HS-5 (cell line): Measurements from ENCODE around the gene C16orf90.
"Not testable (repeated sequence)": the region's sequence is repeated elsewhere in the genome, so short reads cannot be mapped to it uniquely, and the experiment has no call there.

ENCODE experiments used
- DNase-seq: peaks from one replicate; pipeline ENCODE4 v3.0.0-alpha.2; 2012; ENCODE audit warnings: low read depth

C16orf90 gene

GRCh38 chr16:3495176-3495575 is at the start of gene C16orf90:
TSS of gene C16orf90 (minus strand) at chr16:3495489. CDS start at chr16:3495421, 68 bp downstream.
- no peak for DNase-seq

DNA sequence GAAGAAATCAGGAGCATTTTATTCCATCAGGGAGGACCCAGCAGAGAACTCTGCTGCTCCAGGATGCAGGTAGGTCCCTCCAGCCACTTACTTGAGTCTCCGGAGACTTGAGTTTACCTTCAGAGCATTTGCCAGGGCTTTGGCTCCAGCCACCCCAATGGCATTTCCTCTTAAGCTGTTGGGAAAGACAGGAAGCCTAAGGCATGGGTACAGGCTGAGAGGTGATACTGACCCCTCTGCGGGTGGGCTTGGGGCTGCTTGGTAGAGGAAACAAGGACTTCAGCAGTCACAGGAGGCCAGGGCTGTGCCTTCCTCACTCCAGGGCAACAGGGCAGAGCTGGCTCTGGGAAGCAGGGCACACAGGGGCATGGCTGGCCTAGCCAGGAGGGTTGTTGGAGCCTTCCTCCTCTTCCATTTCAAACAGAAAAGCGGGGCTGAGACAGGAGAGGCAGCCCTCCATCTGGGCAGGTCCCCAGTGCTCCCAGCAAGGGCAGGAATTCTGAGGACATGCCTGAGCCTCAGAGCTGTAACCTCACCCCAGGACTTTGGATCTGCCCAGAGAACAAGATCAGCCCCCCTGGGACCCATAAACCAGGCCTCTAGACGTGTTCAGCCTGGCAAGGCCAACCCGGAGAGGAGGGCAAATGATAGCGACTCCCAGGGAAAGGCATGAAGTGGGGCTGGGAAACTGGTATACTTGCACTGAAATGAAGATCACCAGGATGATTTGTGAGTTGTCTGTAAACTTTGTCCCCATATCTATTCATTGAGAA is 47.5 kb upstream of the C16orf90 start:
- DNase-seq: no peak

- no peak for DNase-seq
Observed at GRCh38 chr16:3541527-3542155, 46.4 kb upstream of the C16orf90 start.

- no peak for DNase-seq
Observed at GRCh38 chr16:3538222-3538621, 42.9 kb upstream of the C16orf90 start.

- DNase-seq: no peak
Observed at GRCh38 chr16:3536851-3537250, 41.6 kb upstream of the C16orf90 start.

DNA sequence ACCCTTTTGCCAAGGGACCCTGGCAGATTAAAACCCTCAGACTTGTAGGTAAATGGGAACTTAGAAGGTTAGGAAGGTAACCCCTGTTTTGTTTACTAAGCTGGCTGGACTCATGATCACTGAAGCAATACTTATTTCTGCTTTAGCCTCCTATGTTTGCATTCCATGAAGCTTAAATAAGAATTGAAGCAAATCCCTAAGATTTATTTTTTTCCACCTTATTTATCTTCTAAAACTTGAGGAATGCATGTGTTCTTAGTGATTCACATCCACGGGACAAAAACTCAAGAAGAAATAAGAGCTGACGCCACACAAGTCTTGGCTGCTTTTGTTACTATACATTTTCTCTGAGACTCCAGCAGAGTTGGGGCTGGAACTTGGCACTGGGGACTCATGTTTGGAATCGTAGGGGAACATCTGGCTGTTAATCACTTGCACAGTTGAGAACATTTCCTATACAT is 41.0 kb upstream of the C16orf90 start:
- no peak for DNase-seq

DNA sequence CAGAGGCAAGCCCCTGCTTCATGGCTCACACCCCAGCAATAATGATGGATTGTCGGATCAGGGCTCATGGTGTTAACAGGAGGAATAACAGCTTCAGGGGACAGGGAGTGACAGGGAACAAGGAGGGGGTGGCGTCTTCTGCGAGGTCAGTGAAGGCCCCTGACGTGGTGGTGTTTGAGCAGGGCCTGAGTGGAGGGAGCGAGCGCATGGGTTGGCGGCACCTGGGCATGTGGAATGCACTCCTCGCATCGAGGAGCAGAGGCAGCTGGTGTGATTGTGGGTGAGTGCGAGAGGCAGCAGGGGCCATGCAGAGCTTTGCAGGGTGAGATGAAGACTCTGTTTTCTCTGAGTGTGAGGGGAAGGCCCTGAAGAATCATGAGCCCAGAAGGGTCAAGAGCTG is 38.8 kb upstream of the C16orf90 start:
- no peak for DNase-seq

DNA sequence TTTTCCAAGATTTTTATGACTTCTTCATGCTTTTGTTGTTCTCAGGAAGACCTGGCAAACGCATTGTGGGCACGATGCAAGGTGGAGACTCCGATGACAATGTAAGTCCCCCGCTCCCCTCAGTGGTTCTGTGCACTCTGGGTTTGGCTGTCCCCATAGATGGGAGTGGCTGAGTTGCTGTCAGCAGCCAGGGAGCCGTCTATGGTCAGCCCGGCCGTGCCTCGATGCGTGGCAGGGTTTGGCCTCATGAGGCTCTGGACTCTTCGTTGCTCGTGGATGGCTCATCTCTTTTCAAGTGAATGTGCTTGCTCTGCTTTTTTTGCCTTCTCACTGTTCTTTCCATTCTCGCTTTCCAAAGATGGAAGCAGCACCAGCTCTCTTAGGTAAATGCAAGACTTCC is 37.5 kb upstream of the C16orf90 start:
- DNase-seq: no peak

DNA sequence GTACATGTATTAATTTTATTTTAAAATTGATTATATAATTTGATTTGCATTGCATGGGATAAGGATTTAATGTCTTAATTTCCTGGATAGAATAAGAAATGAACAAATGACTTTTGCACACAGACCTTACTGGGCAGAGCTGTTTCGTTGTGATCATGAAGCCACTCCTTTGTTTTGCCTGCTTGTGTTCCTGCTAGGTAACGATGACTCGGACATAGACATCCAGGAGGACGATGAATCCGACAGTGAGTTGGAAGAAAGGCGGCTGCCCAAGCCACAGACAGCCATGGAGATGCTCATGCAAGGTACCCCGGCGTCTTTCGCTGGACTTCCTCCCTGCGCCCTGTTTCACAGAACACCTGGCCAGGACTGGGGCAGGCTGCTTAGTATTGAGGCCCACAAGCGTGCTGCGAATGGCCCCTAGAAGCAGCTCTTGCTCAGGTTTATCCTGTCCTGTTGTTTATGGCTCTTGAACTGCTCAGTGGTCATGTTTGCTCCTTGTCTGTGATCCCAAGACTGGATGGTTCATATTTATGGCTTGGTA is 35.2 kb upstream of the C16orf90 start:
- no peak for DNase-seq

- DNase-seq: no peak
Observed at GRCh38 chr16:3529175-3529574, 33.9 kb upstream of the C16orf90 start.

DNA sequence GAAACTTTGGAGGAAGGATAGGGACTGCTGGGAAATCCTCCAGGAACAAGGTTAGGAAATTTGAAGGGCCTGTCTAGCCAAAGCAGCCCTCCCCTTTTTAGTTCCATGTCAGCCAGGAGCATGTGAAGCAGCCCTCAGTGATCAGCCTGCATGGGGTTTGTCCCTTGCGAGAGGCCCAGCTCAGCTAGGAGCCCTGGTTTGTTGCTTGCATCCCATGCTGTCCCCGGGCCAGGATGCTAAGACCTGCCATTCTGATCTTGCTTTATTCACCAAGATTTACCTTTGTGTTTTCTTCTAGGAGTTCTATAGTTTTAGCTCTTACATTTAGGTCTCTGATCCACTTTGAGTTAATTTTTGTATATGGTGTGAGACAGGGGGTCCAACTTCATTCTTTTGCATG is 33.1 kb upstream of the C16orf90 start:
- no peak for DNase-seq

- DNase-seq: not testable (repeated sequence)
Observed at GRCh38 chr16:3527216-3527829, 32.0 kb upstream of the C16orf90 start.

DNA sequence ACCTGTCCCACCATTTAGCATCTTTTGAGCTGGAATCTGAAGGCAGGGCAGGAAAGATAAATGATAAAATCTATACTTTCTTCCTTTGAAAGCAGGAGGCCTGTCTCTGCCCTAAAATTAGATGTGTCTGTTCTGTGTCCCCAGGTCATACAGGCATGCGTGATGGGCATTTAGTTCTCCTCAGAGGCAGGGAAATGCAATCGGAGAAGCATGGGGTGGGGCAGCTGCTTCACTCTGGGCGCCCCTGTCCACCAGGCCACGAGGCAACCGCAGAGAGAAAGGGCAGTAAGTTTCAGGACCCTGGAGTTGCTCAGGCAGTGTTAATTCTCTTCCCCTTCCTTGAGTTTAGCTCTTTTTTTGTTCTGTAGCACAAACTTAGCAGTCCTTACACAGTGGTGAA is 30.7 kb upstream of the C16orf90 start:
- DNase-seq: no peak

GRCh38 chr16:3523281-3523680 is 28.0 kb upstream of the C16orf90 start:
- no peak for DNase-seq

DNA sequence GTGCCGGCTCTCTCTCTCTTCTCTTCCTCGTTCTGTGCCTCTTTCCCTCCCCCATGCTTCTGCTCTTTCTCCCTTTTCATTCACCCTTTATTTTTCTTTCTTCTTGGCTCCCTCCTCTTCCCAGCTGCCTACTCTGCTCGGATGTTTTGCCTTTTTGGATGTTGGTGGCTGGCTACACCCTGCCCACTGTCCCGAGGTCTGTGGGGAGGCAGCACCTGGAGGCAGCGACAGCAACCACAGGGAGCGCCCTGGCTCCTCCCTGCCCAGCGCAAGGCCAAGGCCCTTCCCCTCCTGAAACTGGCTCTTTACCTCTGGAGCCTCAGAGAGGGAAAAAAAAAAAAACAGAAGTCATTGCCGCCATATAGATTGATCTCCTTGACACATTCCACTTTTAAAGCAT is 25.6 kb upstream of the C16orf90 start:
- no peak for DNase-seq

DNA sequence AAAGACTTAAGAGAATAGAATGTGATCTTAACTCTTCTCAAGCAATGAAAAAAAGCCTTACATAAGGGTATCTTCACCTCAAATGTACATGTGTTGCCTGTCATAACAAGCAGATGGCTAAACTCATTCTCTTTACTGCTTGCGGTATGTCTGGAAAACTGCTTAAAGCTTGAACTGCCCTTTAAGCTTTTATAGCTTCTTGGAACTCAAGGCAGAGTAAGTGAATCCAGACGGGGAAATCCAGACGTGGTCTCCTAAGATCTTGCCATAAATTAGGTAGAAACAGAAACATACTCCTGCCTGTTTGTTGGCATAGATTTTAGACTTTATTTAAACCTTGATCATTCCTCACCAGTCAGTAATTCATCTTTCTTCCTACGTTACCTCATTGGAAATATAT is 25.1 kb upstream of the C16orf90 start:
- no peak for DNase-seq

DNA sequence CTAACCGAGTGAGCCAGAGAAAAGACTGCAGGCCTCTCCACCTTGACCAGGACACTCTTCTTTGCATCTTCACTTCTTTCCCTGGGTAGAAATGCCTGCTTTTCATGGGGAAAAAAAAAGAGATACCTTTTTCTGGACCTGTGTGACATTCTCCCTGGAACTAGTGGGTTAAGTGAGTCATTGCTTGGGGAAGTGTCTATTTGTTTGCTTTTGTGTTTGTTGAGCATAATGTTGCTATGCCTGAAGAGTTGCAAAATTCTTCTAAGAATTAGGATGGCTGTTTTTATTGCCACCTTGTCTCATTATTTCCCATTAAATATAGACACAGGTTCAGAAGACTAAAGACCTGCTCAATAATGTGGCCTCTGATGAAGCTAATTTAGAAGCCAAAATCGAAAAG is 24.3 kb upstream of the C16orf90 start:
- DNase-seq: no peak

DNA sequence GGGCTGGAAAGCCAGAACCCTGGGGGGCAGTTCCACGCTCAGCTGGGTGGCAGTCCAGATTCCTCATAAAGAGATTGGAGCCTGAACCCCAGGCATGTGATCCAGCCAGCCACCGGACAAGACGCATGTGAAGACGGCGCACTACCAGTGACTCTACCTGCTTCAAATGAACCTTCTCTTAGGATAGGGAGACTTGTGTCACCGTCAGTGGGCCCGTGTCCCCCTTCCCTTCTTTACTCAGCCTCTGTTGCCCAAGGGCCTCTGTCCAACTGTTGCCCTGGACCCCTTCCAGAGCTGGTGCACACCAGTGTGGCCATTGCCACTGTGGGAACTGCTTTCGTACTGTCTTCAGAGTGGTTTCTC is 23.7 kb upstream of the C16orf90 start:
- no peak for DNase-seq

DNA sequence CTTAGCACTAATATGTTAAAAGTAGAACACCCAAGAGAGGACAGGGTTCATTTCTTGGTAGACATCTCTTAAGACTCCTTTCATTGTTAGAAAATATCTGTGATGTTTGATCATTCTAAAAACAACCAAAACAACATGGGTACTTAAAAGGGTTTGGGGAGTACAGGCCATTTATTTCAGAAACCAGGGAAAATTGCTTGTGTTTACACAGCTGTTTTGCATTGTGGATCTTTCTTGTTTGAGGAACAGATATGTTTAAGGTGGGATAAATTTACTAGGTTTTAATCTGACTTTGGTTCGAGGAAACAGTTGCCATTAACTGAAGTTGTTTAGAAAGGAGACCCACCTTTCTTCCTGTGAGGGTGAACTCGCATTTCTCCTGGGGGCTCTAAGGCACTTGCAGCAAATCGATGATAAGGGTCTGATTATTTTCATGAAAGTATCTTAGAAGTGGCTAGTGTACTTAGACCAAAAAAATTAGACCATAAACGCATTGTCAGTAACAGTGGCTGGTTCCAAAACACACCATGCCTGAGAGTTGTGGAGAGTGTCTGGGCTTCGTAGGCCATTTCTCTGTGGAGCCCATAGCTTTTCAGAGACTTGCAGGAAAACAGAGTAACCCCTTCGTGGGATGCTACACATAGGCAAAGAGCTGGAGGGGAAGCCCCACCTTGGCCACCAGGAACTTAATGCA is 23.1 kb upstream of the C16orf90 start:
- DNase-seq: no peak

DNA sequence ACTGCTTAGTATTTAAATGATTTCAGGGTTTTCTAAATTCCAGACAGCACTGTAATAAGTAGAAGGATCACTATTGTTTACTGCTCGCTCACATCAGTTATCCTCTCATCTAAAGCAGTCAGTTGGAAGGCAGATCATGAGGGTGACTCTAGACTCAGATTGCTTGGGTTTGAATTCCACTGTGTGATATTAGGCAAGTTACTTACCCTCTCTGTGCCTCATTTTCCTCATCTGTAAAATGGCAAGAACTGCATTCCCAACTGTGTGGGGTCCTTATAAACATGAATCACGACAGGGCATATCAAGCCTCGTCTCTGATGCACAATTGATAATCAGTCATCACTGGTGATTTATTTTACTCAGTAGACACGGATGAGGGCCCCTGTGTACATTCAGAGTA is 20.6 kb upstream of the C16orf90 start:
- DNase-seq: no peak

- DNase-seq: peak; percentile 70
Observed at GRCh38 chr16:3514621-3515020, 19.3 kb upstream of the C16orf90 start.

DNA sequence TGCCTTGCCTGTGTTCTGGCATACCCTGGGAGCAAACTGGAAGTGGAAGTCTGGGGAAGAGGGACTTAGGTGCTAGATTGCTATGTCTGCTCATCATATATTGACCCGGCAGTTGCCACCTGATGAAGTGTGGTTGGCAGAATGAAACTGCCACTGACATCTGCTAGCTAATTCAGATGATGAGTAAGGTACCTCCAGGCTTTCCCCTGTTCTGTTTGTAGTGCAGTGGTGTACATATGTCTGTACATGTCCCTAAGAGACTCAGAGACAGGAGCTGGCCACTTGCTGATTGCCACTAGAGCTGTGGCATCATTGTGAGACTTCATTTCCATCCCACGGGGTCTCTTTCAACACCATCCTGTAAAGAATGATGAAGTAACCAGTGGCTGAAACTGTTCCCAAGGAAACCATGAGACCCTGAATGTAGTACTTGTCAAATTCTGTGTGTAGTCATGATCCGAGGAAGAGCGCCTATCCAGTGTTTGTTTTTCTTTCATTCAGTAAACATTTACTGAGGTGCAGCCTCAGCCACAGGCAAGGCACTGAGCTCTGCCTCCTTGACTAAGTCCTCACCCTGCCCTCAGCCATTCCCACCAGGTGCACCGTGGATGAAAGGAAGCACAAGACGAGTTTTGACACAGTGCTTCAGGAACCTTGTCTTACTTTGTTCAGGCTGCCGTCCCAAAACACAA is 18.7 kb upstream of the C16orf90 start:
- DNase-seq: no peak
